Astrocyte (in vitro differentiated cells and primary cell): ENCODE measurements around the gene GPR62. TPM values are rescaled to one million over a fixed set of nuclear protein-coding genes. Genes with fewer than 3 reads are reported as not detected.

ENCODE experiments used
- DNase-seq: peaks from one replicate; pipeline ENCODE4 v3.0.0-alpha.2; 2010; ENCODE audit warnings: low read depth
- FAIRE-seq: peaks from 2 replicates; lab custom pipeline; 2011; peaks lifted over from hg19 to GRCh38; lab: Jason Lieb, UNC
- H2AFZ ChIP-seq: 2 replicates; pipeline ENCODE4 v1.6.0; 2012; ENCODE audit warnings: low read depth, low read length, inconsistent platforms
- H3K27ac ChIP-seq: 2 replicates; pipeline ENCODE4 v1.5.1; 2011; ENCODE audit warnings: low read depth, low read length, inconsistent platforms
- H3K27me3 ChIP-seq: 2 replicates; pipeline ENCODE4 v1.6.0; 2011; ENCODE audit warnings: low read length, inconsistent platforms; ENCODE audit not compliant: insufficient read depth
- H3K36me3 ChIP-seq: 2 replicates; pipeline ENCODE4 v1.5.1; 2011; ENCODE audit warnings: low read length, inconsistent platforms; ENCODE audit not compliant: insufficient read depth
- H3K4me1 ChIP-seq: 2 replicates; pipeline ENCODE4 v1.5.1; 2011; ENCODE audit warnings: low read length, inconsistent platforms; ENCODE audit not compliant: insufficient read depth
- H3K4me2 ChIP-seq: 2 replicates; pipeline ENCODE4 v1.6.0; 2012; ENCODE audit warnings: low read length, inconsistent platforms
- H3K4me3 ChIP-seq: 2 replicates; pipeline ENCODE4 v1.5.1; 2011; ENCODE audit warnings: low read depth, mild to moderate bottlenecking, low read length, inconsistent platforms; ENCODE audit not compliant: insufficient read depth
- H3K79me2 ChIP-seq: 2 replicates; pipeline ENCODE4 v1.6.0; 2012; ENCODE audit warnings: mild to moderate bottlenecking, low read length, inconsistent platforms; ENCODE audit not compliant: insufficient read depth
- H3K9ac ChIP-seq: 2 replicates; pipeline ENCODE4 v1.6.0; 2012; ENCODE audit warnings: mild to moderate bottlenecking, low read length, inconsistent platforms
- H3K9me3 ChIP-seq: 2 replicates; pipeline ENCODE4 v1.5.1; 2012; ENCODE audit warnings: low read depth, mild to moderate bottlenecking, low read length, inconsistent platforms; ENCODE audit not compliant: insufficient read depth
- H4K20me1 ChIP-seq: 2 replicates; pipeline ENCODE4 v1.6.0; 2012; ENCODE audit warnings: low read length, inconsistent platforms; ENCODE audit not compliant: insufficient read depth
- H3K27ac Mint-ChIP-seq: one replicate; pipeline ENCODE4 v1.8.0; 2021; ENCODE audit warnings: mild to moderate bottlenecking, mixed read lengths; ENCODE audit not compliant: unreplicated experiment
- H3K27me3 Mint-ChIP-seq: one replicate; pipeline ENCODE4 v1.8.0; 2021; ENCODE audit warnings: low read depth, mixed read lengths; ENCODE audit not compliant: unreplicated experiment
- H3K36me3 Mint-ChIP-seq: one replicate; pipeline ENCODE4 v1.8.0; 2021; ENCODE audit warnings: low read depth, mixed read lengths; ENCODE audit not compliant: unreplicated experiment
- H3K4me1 Mint-ChIP-seq: one replicate; pipeline ENCODE4 v1.8.0; 2021; ENCODE audit warnings: low read depth, mixed read lengths; ENCODE audit not compliant: unreplicated experiment
- H3K4me3 Mint-ChIP-seq: one replicate; pipeline ENCODE4 v1.8.0; 2021; ENCODE audit warnings: mild to moderate bottlenecking, moderate library complexity, mixed read lengths; ENCODE audit not compliant: unreplicated experiment
- H3K9me3 Mint-ChIP-seq: one replicate; pipeline ENCODE4 v1.8.0; 2021; ENCODE audit warnings: mild to moderate bottlenecking, mixed read lengths; ENCODE audit not compliant: unreplicated experiment
- EZH2 ChIP-seq: IDR thresholded peaks from 2 replicates; pipeline ENCODE4 v1.6.1; 2012; ENCODE audit warnings: mild to moderate bottlenecking, low read length, inconsistent platforms; ENCODE audit not compliant: insufficient read depth
- total RNA-seq: library from RNA; stranded (reverse); gene quantifications from 2 replicates; pipeline ENCODE4 v1.2.1, GENCODE V29; 2021
- TF ChIP-seq, protein P1 (sequence below): IDR thresholded peaks from 2 replicates; pipeline ENCODE4 v1.5.1; 2011; ENCODE audit warnings: low read depth, mild to moderate bottlenecking, inconsistent platforms, low read length, moderate library complexity; ENCODE audit not compliant: insufficient read depth

The GPR62 gene
- total RNA-seq, 1 donor from 2014 or later, result not detected

DNA sequence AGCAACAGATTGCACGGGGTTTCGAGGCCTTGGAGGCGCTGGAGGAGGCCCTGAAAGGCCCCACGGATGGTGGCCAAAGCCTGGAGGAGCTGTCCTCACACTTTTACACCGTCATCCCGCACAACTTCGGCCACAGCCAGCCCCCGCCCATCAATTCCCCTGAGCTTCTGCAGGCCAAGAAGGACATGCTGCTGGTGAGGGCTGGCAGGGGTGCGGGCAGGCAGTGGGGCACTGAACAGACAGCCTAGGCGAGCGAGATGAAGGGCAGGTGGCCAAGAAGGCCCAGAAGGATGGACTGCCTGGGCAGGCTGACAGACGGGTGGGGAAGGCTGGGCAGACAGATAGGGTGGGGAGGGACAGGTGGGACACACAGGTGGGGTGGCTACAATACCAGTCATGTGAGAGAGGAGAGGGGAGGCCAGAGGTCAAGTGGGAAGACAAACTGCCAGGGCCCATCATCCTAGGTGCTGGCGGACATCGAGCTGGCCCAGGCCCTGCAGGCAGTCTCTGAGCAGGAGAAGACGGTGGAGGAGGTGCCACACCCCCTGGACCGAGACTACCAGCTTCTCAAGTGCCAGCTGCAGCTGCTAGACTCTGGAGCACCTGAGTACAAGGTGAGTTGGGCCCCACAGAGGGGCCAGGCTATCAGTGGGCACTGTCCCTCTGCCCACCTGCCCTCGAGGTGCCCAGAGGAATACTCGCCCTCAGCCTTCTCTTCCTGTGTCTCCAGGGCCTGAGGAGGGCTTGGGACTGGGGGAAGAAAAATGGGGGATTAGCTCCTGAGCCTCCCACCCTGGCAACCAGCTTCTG is 9.9 kb upstream of the GPR62 start:
- Histone ChIP-seq H3K36me3 (no peaks in the 10 kb centered on the region), H3K27ac (no peak overlapping the region), H3K4me1 (peaks cover 20% of the 10 kb centered on the region), H3K9ac (no peak overlapping the region), H3K4me3 (no peak overlapping the region), H3K9me3 (no peaks in the 10 kb centered on the region), H3K79me2 (peaks cover 14% of the 10 kb centered on the region), H2AFZ (no peak overlapping the region), H3K4me2 (no peak overlapping the region), H3K27me3 (peaks cover under 1% of the 10 kb centered on the region), H4K20me1 (peaks cover 9% of the 10 kb centered on the region)
- Mint-ChIP-seq H3K9me3 (peaks cover 3% of the 10 kb centered on the region), H3K4me1 (peaks cover 6% of the 10 kb centered on the region), H3K36me3 (peaks cover 10% of the 10 kb centered on the region), H3K4me3 (no peak overlapping the region), H3K27me3 (peaks cover 38% of the 10 kb centered on the region), H3K27ac (no peak overlapping the region)
- no peak for FAIRE-seq
- TF ChIP-seq, protein P1, sequence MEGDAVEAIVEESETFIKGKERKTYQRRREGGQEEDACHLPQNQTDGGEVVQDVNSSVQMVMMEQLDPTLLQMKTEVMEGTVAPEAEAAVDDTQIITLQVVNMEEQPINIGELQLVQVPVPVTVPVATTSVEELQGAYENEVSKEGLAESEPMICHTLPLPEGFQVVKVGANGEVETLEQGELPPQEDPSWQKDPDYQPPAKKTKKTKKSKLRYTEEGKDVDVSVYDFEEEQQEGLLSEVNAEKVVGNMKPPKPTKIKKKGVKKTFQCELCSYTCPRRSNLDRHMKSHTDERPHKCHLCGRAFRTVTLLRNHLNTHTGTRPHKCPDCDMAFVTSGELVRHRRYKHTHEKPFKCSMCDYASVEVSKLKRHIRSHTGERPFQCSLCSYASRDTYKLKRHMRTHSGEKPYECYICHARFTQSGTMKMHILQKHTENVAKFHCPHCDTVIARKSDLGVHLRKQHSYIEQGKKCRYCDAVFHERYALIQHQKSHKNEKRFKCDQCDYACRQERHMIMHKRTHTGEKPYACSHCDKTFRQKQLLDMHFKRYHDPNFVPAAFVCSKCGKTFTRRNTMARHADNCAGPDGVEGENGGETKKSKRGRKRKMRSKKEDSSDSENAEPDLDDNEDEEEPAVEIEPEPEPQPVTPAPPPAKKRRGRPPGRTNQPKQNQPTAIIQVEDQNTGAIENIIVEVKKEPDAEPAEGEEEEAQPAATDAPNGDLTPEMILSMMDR, result no peak
- no peak for TF ChIP-seq EZH2
- DNase-seq, result no peak

DNA sequence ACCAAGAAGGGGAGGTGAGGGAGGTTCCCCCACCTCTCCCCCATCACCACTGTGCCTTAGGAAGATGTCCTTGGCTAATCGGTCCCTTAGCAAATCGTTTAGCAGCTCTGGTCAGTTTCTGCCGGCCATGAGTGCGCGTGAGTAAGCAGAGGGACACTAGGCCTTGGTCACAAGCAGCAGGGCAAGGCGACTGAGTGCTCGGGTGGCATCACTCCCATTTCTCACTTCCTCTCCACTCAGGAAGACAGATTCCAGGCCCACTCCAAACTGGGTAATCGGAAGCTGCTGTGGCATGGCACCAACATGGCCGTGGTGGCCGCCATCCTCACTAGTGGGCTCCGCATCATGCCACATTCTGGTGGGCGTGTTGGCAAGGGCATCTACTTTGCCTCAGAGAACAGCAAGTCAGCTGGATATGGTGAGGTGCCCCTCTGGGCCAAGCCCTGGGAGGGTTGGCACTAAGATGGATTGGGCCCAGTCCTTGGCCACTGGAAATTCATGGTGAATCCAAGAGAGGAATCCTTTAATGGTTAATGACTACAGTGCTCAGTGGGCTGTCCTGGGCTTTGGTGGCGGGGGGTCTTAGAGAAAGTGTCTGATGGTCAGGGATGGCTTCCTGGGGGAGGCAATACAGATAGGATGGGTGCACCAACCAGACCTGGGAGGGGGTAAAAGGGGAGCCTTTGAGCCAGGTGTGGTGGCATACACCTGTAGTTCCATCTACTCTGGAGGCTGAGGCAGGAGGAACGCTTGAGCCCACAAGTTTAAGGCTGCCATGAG is 9.1 kb upstream of the GPR62 start:
- H3K9me3 Mint-ChIP-seq, result peaks cover 3% of the 10 kb centered on the region
- Histone ChIP-seq H2AFZ (no peak overlapping the region), H3K9me3 (no peaks in the 10 kb centered on the region), H3K4me1 (peaks cover 11% of the 10 kb centered on the region), H4K20me1 (no peaks in the 10 kb centered on the region), H3K4me3 (no peak overlapping the region), H3K27me3 (peaks cover 2% of the 10 kb centered on the region), H3K4me2 (no peak overlapping the region), H3K27ac (no peak overlapping the region), H3K79me2 (peaks cover 6% of the 10 kb centered on the region), H3K36me3 (no peaks in the 10 kb centered on the region), H3K9ac (no peak overlapping the region)
- FAIRE-seq (no peak), DNase-seq (no peak)
- no peak overlapping the region for H3K4me3 Mint-ChIP-seq
- H3K27ac Mint-ChIP-seq, result peak overlapping the region; percentile 47
- H3K36me3 Mint-ChIP-seq, result peaks cover 10% of the 10 kb centered on the region
- TF ChIP-seq, protein P1, result no peak
- no peak for TF ChIP-seq EZH2
- peaks cover 45% of the 10 kb centered on the region for H3K27me3 Mint-ChIP-seq
- no peaks in the 10 kb centered on the region for H3K4me1 Mint-ChIP-seq
